AG09319 (cell line): ENCODE data around the gene CGB2.
A peak's percentile ranks its signal among the peaks of the same experiment; 100 is the strongest.

Source experiments
- DNase-seq: peaks from one replicate; pipeline ENCODE4 v3.0.0-alpha.2; 2010; ENCODE audit warnings: low read depth; ENCODE audit errors: extremely low read depth
- TF ChIP-seq, protein P1 (sequence below): IDR thresholded peaks from 2 replicates; pipeline ENCODE4 v1.5.1; 2011; ENCODE audit warnings: low read depth, mild to moderate bottlenecking, inconsistent platforms, low read length, moderate library complexity

CGB2 gene

DNA sequence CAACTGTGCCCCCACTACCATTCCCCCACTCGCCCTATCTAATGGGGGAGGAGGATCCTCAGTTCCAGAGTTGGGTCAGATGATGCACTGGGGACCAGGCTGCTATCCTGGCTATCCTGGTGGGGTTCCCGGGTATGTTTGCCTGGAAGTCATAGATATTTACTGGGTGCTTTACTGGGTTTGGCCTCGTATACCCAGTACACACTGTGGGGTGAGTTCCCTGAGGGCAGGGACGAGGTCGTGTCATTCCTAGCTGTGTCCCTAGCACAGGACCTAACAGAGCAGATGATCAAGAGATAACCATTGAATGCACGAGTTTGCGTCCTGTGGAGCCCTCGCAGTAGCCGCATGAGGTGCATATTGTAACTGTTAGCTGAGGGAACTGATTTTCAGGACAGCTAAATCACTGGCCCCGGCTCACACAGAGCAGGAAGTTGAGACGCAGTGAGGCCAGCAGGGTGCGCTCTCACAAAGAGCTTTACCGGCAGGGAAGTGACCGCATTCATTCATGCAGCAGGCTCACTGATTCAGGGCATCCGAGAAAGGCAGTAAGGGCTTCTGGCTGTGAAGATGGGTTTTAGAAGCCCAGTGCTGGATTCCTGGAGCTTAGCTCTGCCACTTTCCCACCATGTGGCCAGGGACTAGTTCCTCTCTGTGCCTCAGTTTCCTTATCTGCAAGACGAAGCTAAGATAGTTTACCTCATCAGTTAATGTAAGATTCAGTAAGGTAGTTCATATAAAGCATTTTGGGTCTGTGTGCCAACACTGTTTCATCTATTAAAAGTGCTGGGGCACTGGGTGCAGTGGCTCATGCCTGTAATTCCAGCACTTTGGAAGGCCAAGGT is 32.0 kb upstream of the CGB2 start:
- no peak for DNase-seq
- TF ChIP-seq, protein P1, sequence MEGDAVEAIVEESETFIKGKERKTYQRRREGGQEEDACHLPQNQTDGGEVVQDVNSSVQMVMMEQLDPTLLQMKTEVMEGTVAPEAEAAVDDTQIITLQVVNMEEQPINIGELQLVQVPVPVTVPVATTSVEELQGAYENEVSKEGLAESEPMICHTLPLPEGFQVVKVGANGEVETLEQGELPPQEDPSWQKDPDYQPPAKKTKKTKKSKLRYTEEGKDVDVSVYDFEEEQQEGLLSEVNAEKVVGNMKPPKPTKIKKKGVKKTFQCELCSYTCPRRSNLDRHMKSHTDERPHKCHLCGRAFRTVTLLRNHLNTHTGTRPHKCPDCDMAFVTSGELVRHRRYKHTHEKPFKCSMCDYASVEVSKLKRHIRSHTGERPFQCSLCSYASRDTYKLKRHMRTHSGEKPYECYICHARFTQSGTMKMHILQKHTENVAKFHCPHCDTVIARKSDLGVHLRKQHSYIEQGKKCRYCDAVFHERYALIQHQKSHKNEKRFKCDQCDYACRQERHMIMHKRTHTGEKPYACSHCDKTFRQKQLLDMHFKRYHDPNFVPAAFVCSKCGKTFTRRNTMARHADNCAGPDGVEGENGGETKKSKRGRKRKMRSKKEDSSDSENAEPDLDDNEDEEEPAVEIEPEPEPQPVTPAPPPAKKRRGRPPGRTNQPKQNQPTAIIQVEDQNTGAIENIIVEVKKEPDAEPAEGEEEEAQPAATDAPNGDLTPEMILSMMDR, result peak; percentile 82

DNA sequence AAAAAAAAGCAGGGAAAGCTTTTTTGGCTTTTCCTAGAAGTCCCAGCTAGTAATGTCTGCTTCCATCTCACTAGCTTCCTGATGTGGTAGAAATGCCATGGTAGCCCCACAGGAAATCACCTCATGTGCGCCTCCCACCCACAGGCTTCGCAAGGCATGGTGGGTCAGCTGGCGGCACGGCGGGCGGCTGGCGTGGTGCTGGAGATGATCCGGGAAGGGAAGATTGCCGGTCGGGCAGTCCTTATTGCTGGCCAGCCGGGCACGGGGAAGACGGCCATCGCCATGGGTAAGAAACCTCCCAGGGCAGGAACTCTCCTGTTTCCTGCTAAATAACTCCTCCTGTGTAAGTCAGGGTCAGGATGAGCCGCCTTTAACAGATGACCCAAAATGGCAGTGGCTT is 27.6 kb upstream of the CGB2 start:
- TF ChIP-seq, protein P1, result no peak
- DNase-seq, result no peak

DNA sequence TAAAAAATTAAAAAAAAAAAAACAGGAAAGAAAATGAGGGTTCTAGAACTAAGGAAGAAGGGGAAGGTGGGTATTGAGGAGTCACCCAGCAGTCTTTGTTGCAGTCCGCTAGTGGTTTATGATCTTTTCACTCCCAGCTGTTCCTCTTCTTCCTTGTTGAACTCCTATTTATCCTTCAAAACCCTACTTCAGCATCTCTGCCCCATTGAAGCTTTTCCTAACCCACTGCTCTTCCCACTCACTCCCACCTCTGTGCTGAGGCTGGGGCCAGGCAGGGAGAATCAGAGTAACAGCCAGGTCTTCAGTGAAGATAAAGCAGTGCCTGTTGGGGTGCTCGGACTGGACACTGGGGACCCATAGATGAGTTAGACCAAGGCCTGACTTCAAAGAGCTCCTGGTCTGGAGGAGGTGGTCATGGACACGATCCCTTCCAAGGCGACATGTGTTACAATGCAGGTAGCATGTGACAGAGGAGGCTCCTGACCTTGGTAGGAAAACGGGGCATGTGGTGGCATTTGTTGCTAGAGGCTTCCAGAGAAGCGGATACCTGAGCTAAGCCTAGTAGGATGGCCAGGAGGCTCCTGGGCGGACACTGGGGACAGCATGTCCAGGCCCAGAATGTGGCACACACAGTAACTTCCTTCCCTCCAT is 26.6 kb upstream of the CGB2 start:
- TF ChIP-seq, protein P1, result no peak
- DNase-seq, result no peak

DNA sequence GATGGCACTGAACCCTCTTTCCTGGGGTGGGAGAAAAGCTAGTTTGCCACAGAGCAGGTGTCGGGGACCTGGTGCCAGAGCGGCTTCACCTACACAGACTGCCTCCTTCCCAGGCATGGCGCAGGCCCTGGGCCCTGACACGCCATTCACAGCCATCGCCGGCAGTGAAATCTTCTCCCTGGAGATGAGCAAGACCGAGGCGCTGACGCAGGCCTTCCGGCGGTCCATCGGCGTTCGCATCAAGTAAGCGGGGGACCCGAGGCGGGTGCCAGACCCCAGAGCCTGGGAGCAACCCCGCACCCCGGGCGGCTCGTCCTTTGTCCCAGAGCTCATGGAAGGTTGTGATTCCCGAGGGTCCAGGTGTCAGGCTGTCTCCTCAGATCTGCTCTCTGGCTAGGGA is 24.8 kb upstream of the CGB2 start:
- TF ChIP-seq, protein P1, result no peak
- DNase-seq, result no peak

DNA sequence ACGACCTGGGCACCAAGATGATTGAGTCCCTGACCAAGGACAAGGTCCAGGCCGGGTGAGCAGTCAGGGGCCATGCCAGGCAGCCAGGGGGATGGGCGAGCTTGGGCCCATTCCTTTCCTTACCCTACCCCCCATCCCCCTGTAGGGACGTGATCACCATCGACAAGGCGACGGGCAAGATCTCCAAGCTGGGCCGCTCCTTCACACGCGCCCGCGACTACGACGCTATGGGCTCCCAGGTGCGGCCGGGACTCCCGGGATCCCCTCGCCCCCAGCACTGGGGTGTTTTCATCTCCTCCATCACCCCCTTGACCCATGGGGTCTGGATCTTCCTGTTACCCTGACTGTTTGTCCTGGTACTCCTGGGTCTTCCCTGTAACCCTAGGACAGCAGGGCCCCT is 21.9 kb upstream of the CGB2 start:
- DNase-seq, result no peak
- TF ChIP-seq, protein P1, result no peak

DNA sequence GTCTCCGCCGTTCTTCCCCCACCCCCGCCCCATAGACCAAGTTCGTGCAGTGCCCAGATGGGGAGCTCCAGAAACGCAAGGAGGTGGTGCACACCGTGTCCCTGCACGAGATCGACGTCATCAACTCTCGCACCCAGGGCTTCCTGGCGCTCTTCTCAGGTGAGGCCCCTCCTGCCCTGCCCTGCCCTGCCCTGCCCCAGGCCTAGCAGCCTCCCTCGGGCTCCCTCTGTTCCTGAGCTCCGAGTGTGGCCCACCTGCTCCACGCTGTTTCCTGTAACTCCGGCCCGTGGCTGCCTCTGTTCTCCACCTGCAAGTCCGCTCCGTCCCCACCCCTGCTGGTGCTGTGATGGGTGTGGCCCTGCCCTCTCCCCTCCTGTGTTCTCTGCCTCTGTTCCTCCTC is 21.2 kb upstream of the CGB2 start:
- no peak for DNase-seq
- TF ChIP-seq, protein P1, result no peak

DNA sequence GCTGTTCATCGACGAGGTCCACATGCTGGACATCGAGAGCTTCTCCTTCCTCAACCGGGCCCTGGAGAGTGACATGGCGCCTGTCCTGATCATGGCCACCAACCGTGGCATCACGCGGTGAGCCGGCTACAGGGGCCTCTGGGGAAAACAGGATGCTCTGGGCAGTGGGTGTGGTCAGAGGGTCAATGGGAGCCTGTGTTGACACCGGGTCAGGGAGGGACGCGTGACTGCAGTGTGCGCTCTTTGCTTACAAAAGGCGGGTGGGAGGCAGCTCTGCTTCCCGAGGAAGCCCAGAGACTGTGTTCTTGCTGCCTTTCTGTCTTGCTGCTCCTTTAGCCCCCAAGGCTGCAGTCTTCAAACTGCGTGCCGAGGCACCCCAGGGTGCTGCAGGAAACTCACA is 20.5 kb upstream of the CGB2 start:
- DNase-seq, result no peak
- TF ChIP-seq, protein P1, result no peak
